Right lobe of liver (tissue), 4 donors: ENCODE data around the gene LGALS7B.

Experiments
- POLR2A ChIP-seq: fragments of 450-650 bp; IDR thresholded peaks from one replicate; pipeline ENCODE4 v1.6.1; 2017; ENCODE audit warnings: antibody characterized with exemption, mild to moderate bottlenecking
- TF ChIP-seq, protein P1 (sequence below), 4 donors: fragments of 200-600 bp in 3 of 4; fragments of 450-650 bp in 1 of 4; IDR thresholded peaks; one replicate each; pipeline versions ENCODE4 v1.5.1 to v1.8.0; 2016 to 2022; ENCODE audit warnings: antibody characterized with exemption in 4 of 4, mild to moderate bottlenecking in 2 of 4
- donor health status: DM: no; HTN: no; CAD: no.
- donor health status: DM: no; HTN: no; CAD: no.
- donor health status: DM: no; HTN: yes; CAD: no.

DNA sequence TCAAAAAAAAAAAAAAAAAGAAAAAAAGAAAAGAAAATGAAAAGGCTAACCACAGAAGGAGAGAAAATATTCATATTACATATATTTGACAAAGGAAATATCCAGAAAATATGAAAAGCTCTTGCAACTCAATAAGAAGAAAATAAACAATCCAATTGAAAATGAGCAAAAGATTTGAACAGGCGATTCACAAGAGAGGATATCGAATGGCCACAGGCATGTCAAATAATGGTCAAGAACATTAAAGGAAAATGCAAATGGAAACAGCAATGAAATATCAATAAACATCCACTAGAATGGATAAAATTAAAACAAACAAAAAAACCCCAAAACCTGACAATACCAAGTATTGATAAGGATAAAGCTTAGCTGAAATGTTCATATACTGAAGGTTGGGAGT, 23.8 kb upstream of the LGALS7B start:
- TF ChIP-seq, protein P1, sequence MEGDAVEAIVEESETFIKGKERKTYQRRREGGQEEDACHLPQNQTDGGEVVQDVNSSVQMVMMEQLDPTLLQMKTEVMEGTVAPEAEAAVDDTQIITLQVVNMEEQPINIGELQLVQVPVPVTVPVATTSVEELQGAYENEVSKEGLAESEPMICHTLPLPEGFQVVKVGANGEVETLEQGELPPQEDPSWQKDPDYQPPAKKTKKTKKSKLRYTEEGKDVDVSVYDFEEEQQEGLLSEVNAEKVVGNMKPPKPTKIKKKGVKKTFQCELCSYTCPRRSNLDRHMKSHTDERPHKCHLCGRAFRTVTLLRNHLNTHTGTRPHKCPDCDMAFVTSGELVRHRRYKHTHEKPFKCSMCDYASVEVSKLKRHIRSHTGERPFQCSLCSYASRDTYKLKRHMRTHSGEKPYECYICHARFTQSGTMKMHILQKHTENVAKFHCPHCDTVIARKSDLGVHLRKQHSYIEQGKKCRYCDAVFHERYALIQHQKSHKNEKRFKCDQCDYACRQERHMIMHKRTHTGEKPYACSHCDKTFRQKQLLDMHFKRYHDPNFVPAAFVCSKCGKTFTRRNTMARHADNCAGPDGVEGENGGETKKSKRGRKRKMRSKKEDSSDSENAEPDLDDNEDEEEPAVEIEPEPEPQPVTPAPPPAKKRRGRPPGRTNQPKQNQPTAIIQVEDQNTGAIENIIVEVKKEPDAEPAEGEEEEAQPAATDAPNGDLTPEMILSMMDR (IDR thresholded peaks at IDR 0.05), result no peak
- no peak for TF ChIP-seq POLR2A
